ENCODE results near the gene DSG2.

DNA sequence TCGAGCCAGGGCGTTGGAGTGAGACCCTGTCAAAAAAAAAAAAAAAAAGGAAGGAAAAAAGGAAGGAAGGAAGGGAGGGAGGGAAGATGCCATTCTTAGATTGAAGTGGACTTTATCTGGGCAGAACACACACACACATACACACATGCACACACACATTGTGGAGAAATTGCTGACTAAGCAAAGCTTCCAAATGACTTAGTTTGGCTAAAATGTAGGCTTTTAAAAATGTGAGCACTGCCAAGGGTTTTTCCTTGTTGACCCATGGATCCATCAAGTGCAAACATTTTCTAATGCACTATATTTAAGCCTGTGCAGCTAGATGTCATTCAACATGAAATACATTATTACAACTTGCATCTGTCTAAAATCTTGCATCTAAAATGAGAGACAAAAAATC, 93.1 kb downstream of the DSG2 start:
- TF ChIP-seq, protein P1, sequence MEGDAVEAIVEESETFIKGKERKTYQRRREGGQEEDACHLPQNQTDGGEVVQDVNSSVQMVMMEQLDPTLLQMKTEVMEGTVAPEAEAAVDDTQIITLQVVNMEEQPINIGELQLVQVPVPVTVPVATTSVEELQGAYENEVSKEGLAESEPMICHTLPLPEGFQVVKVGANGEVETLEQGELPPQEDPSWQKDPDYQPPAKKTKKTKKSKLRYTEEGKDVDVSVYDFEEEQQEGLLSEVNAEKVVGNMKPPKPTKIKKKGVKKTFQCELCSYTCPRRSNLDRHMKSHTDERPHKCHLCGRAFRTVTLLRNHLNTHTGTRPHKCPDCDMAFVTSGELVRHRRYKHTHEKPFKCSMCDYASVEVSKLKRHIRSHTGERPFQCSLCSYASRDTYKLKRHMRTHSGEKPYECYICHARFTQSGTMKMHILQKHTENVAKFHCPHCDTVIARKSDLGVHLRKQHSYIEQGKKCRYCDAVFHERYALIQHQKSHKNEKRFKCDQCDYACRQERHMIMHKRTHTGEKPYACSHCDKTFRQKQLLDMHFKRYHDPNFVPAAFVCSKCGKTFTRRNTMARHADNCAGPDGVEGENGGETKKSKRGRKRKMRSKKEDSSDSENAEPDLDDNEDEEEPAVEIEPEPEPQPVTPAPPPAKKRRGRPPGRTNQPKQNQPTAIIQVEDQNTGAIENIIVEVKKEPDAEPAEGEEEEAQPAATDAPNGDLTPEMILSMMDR (IDR thresholded peaks at IDR 0.05), result no peak
- TF ChIP-seq EP300 (IDR thresholded peaks at IDR 0.05), result no peak
- TF ChIP-seq POLR2A (IDR thresholded peaks at IDR 0.05; ENCODE audit: low read depth), result no peak
- TF ChIP-seq POLR2AphosphoS5 (IDR thresholded peaks at IDR 0.05), result no peak

Measured in esophagus muscularis mucosa (tissue), 4 donors.